ENCODE measurements around the gene SLC25A25. TPM values are rescaled to one million over a fixed set of nuclear protein-coding genes. Genes with fewer than 3 reads are reported as not detected.

Gene SLC25A25
- 16.4 and 19.3 TPM in 2 replicates for total RNA-seq

DNA sequence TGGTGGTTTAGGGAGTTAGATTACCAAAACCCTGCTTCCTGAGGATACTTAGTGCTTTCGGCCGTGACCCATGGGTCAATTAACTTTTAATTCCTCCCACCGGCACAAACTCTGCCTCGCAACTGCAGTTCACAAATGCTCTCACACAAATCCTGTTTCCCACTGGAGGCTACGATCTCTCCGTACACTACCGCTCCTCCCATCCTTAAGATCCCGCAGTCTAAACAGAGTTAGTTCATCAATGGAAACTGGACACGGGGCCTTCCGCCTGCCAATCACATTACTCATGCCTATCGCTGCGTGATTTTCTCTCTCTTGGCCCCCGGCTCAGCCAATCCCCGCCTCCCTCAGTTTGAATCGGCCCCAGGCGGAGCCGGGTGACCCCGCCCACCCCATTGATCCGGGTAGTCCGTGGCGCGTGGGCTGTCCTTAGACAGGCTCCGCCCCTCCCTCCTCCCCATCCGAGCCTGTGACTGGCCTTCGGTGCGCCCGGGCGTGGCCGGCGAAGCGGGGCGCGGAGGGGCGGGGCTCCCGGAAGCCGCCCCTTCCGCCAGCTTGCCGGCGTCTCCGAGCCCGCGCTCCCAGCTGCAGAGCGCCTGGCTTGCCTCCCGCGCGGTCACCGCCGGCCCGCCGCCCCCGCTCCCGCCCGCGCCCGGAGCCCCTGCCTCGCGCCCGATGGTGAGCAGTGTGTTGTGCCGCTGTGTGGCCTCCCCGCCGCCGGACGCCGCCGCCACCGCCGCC lies at the start of gene SLC25A25:
Gene SLC25A25 (plus strand): TSS at position 588 of the 741 bp plus-strand sequence. CDS start 88 bp downstream, at position 676.

DNA sequence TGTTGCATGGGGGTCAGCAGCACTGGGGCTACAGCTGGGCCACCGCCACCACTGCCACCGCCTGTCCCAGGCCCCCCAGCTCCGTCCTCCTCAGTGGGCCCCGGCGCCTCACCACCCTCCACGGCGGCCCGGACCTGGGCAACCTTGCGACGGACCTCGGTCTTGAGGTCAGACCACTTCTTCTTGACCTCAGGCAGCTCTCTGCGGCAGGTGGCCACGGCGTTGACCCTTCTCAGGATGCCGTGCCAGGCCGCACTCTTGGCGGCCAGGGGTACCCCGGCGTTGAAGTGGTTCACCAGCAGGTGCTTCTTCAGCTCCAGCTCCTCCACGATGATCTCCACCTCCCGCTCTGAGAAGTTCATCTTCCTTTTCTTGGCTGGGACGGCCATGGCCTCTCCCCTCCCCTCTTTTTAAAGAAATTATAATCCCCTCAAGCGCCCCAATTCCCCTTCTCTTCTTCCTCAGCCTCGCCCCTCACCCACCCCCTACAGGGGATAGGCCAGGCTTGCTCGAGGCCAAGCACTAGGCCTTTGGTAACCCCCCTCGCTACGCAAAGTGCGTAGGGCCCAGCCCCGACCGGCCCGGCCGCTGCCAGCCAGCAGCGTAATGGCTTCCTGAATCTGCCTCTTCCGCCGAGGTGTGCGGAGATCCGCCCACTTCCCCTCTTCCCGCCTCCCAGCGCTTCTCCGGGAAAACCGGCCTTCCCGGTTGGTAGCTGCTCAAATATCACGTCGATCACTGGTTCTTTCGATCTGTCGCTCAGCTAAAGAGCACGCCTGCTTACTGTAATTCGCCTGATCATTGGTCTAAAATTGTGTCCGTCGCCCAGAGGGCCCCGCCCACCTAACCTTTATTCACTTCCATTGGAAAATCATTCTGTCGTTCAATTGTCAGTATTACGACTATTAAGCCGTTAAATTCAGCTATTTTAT lies 1.1 kb upstream of the SLC25A25 start, which contains the start of gene NAIF1:
Gene NAIF1 (minus strand): TSS at position 608 of the 932 bp plus-strand sequence. CDS start 219 bp downstream, at position 389.

DNA sequence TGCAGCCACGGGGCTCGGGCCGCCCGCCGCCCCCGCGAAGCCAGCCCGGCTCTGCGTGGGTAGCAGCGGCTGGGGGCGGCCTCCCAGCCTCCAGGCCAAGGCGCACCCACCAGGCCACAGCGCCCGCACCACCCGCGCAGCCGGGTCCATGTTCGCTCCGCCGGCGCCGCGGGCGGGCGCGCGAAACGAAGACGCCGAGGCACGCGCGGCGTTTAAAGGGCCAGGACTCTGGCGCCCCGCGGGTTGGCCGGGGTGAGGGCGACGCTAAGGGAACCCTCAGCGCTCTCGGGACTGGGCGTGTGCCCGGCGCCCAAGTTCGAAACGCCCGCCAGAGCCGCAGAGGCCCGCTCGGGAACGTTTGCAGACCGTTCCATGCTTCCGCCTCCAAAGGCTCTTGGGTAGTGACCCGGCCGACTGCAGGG lies 59.5 kb downstream of the SLC25A25 start, which contains the start of gene PTGES2:
Gene PTGES2 (minus strand): TSS at position 162 of the 422 bp plus-strand sequence. CDS start 12 bp downstream, at position 150.

DNA sequence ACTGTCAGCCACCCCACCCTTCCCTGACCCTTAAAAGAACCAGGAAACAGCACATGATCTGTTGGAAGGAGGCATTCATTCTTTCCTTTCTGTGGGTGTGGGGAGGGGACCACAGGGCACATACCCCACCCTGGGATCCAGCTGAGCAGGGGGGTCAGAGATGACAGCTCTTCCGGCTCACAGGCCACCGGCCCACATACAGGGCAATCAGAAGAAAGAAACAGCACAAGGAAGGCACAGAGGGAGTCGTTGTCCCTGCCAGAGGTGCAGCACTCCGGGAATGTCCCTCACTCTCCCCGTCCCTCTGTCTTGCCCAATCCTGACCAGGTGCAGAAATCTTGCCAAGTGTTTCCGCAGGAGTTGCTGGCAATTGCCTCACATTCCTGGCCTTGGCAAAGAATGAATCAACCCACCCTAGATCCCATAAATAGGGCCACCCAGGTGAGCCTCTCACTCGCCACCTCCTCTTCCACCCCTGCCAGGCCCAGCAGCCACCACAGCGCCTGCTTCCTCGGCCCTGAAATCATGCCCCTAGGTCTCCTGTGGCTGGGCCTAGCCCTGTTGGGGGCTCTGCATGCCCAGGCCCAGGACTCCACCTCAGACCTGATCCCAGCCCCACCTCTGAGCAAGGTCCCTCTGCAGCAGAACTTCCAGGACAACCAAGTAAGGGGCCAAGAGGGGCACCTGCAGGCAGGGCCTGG lies 81.1 kb downstream of the SLC25A25 start, which contains the start of gene LCN2:
Gene LCN2 (plus strand): TSS at position 453 of the 701 bp plus-strand sequence. CDS start 73 bp downstream, at position 526.

Other genes with a start within 250 kb of the SLC25A25 start
- gene ENG, start 213.6 kb upstream of the SLC25A25 start, total RNA-seq, result 52.6 and 61.7 TPM in 2 replicates
- 152 and 156 TPM in 2 replicates for gene AK1, start 190.6 kb upstream of the SLC25A25 start, total RNA-seq
- 81.9 and 89.9 TPM in 2 replicates for gene ST6GALNAC6, start 168.6 kb upstream of the SLC25A25 start, total RNA-seq
- gene ST6GALNAC4, start 151.2 kb upstream of the SLC25A25 start, total RNA-seq, result 46.0 and 52.7 TPM in 2 replicates
- gene PIP5KL1, start 137.5 kb upstream of the SLC25A25 start, total RNA-seq, result 3.8 and 3.9 TPM in 2 replicates
- gene DPM2, start 130.4 kb upstream of the SLC25A25 start, total RNA-seq, result 11.3 and 11.4 TPM in 2 replicates
- gene EEIG1, start 87.2 kb upstream of the SLC25A25 start, total RNA-seq, result 9.5 and 15.4 TPM in 2 replicates
- gene NAIF1, start 912 bp upstream of the SLC25A25 start, total RNA-seq, result 6.3 and 8.8 TPM in 2 replicates
- 31.1 and 34.2 TPM in 2 replicates for gene PTGES2, start 59.5 kb downstream of the SLC25A25 start, total RNA-seq
- gene LCN2, start 81.2 kb downstream of the SLC25A25 start, total RNA-seq, result 0.39 TPM in 1 of 2 replicates, not detected in the other
- 43.0 and 62.7 TPM in 2 replicates for gene BBLN, start 92.0 kb downstream of the SLC25A25 start, total RNA-seq
- 32.5 and 38.3 TPM in 2 replicates for gene CIZ1, start 123.3 kb downstream of the SLC25A25 start, total RNA-seq
- 9.4 and 16.5 TPM in 2 replicates for gene DNM1, start 135.1 kb downstream of the SLC25A25 start, total RNA-seq
- 112 and 134 TPM in 2 replicates for gene GOLGA2, start 207.8 kb downstream of the SLC25A25 start, total RNA-seq
- gene SWI5, start 208.0 kb downstream of the SLC25A25 start, total RNA-seq, result 20.1 and 22.7 TPM in 2 replicates

Data from articular chondrocyte of knee joint (primary cell).